GM23338 (cell line): ENCODE data around the gene IGSF6. TPM values are rescaled to one million over a fixed set of nuclear protein-coding genes. Genes with fewer than 3 reads are reported as not detected.

ENCODE experiments used
- EZH2 ChIP-seq: fragments of 200-600 bp; sonication (generic); IDR thresholded peaks from one replicate; pipeline ENCODE4 v1.8.0; 2017; ENCODE audit warnings: antibody characterized with exemption, mild to moderate bottlenecking, low read depth; ENCODE audit not compliant: unreplicated experiment
- STAT1 ChIP-seq: IDR thresholded peaks from one replicate; pipeline ENCODE4 v1.6.1; 2016; ENCODE audit warnings: antibody characterized with exemption; ENCODE audit not compliant: unreplicated experiment
- ZNF331 ChIP-seq: fragments of 250-450 bp; sonication (Bioruptor Pico); IDR thresholded peaks from 2 replicates; pipeline ENCODE4 v1.5.0; 2020; ENCODE audit warnings: low read depth, mild to moderate bottlenecking, moderate library complexity
- polyA plus RNA-seq: library from polyadenylated mRNA; unstranded; fragments of >200 nt; fragmentation: Nextera tagmentation; extraction: Ambion mirVana; gene quantifications from 2 replicates; pipeline ENCODE4 v1.2.1, GENCODE V29; 2016
- total RNA-seq: library from RNA; depleted of rRNA; stranded (reverse); fragments of >200 nt; shearing (Covaris generic); gene quantifications from 2 replicates; pipeline ENCODE4 v1.2.3, GENCODE V29; 2014
- TF ChIP-seq, protein P1 (sequence below): IDR thresholded peaks from one replicate; pipeline ENCODE4 v1.6.1; 2018; ENCODE audit warnings: antibody characterized with exemption; ENCODE audit not compliant: unreplicated experiment
- TF ChIP-seq, protein P2 (sequence below): fragments of 250-450 bp; sonication (Bioruptor Pico); IDR thresholded peaks from 2 replicates; pipeline ENCODE4 v1.5.0; 2020; ENCODE audit warnings: mild to moderate bottlenecking, moderate library complexity
- TF ChIP-seq, protein P3 (sequence below): IDR thresholded peaks from 2 replicates; pipeline ENCODE4 v1.6.1; 2016; ENCODE audit warnings: antibody characterized with exemption

IGSF6 gene
- total and polyA plus RNA-seq, 2 experiments from 2014 or later = 0.19 TPM; not detected in 1

DNA sequence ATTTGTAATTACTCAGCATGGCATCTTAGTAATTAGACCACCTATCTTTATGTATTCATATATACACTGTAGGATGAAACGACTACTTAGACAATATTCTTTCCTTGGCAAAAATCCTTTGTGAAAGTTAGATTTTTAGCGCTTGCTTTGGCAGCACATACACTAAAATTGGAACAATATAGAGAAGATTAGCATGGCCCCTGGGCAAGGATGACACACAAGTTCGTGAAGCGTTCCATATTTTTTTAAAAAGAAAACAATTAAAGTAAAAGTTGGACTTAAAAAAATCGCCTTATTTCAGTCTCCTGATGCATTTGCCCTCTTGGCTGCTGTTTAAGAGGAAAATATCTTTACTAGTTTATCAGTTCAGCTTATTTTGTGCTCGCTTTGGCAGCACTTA, 10.5 kb downstream of the IGSF6 start (continued):
- TF ChIP-seq, protein P1, sequence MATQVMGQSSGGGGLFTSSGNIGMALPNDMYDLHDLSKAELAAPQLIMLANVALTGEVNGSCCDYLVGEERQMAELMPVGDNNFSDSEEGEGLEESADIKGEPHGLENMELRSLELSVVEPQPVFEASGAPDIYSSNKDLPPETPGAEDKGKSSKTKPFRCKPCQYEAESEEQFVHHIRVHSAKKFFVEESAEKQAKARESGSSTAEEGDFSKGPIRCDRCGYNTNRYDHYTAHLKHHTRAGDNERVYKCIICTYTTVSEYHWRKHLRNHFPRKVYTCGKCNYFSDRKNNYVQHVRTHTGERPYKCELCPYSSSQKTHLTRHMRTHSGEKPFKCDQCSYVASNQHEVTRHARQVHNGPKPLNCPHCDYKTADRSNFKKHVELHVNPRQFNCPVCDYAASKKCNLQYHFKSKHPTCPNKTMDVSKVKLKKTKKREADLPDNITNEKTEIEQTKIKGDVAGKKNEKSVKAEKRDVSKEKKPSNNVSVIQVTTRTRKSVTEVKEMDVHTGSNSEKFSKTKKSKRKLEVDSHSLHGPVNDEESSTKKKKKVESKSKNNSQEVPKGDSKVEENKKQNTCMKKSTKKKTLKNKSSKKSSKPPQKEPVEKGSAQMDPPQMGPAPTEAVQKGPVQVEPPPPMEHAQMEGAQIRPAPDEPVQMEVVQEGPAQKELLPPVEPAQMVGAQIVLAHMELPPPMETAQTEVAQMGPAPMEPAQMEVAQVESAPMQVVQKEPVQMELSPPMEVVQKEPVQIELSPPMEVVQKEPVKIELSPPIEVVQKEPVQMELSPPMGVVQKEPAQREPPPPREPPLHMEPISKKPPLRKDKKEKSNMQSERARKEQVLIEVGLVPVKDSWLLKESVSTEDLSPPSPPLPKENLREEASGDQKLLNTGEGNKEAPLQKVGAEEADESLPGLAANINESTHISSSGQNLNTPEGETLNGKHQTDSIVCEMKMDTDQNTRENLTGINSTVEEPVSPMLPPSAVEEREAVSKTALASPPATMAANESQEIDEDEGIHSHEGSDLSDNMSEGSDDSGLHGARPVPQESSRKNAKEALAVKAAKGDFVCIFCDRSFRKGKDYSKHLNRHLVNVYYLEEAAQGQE = no peak
- TF ChIP-seq, protein P2, sequence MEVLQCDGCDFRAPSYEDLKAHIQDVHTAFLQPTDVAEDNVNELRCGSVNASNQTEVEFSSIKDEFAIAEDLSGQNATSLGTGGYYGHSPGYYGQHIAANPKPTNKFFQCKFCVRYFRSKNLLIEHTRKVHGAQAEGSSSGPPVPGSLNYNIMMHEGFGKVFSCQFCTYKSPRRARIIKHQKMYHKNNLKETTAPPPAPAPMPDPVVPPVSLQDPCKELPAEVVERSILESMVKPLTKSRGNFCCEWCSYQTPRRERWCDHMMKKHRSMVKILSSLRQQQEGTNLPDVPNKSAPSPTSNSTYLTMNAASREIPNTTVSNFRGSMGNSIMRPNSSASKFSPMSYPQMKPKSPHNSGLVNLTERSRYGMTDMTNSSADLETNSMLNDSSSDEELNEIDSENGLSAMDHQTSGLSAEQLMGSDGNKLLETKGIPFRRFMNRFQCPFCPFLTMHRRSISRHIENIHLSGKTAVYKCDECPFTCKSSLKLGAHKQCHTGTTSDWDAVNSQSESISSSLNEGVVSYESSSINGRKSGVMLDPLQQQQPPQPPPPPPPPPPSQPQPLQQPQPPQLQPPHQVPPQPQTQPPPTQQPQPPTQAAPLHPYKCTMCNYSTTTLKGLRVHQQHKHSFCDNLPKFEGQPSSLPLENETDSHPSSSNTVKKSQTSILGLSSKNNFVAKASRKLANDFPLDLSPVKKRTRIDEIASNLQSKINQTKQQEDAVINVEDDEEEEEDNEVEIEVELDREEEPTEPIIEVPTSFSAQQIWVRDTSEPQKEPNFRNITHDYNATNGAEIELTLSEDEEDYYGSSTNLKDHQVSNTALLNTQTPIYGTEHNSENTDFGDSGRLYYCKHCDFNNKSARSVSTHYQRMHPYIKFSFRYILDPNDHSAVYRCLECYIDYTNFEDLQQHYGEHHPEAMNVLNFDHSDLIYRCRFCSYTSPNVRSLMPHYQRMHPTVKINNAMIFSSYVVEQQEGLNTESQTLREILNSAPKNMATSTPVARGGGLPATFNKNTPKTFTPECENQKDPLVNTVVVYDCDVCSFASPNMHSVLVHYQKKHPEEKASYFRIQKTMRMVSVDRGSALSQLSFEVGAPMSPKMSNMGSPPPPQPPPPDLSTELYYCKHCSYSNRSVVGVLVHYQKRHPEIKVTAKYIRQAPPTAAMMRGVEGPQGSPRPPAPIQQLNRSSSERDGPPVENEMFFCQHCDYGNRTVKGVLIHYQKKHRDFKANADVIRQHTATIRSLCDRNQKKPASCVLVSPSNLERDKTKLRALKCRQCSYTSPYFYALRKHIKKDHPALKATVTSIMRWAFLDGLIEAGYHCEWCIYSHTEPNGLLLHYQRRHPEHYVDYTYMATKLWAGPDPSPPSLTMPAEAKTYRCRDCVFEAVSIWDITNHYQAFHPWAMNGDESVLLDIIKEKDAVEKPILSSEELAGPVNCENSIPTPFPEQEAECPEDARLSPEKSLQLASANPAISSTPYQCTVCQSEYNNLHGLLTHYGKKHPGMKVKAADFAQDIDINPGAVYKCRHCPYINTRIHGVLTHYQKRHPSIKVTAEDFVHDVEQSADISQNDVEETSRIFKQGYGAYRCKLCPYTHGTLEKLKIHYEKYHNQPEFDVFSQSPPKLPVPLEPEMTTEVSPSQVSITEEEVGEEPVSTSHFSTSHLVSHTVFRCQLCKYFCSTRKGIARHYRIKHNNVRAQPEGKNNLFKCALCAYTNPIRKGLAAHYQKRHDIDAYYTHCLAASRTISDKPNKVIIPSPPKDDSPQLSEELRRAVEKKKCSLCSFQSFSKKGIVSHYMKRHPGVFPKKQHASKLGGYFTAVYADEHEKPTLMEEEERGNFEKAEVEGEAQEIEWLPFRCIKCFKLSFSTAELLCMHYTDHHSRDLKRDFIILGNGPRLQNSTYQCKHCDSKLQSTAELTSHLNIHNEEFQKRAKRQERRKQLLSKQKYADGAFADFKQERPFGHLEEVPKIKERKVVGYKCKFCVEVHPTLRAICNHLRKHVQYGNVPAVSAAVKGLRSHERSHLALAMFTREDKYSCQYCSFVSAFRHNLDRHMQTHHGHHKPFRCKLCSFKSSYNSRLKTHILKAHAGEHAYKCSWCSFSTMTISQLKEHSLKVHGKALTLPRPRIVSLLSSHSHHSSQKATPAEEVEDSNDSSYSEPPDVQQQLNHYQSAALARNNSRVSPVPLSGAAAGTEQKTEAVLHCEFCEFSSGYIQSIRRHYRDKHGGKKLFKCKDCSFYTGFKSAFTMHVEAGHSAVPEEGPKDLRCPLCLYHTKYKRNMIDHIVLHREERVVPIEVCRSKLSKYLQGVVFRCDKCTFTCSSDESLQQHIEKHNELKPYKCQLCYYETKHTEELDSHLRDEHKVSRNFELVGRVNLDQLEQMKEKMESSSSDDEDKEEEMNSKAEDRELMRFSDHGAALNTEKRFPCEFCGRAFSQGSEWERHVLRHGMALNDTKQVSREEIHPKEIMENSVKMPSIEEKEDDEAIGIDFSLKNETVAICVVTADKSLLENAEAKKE (CRISPR knock-in tag) = no peak
- TF ChIP-seq, protein P3, sequence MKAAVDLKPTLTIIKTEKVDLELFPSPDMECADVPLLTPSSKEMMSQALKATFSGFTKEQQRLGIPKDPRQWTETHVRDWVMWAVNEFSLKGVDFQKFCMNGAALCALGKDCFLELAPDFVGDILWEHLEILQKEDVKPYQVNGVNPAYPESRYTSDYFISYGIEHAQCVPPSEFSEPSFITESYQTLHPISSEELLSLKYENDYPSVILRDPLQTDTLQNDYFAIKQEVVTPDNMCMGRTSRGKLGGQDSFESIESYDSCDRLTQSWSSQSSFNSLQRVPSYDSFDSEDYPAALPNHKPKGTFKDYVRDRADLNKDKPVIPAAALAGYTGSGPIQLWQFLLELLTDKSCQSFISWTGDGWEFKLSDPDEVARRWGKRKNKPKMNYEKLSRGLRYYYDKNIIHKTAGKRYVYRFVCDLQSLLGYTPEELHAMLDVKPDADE = no peak
- TF ChIP-seq EZH2 (no peak), STAT1 (no peak), ZNF331 (CRISPR knock-in tag) (no peak)
